Caki2 (cell line): ENCODE data around the gene POLQ. TPM values are rescaled to one million over a fixed set of nuclear protein-coding genes. Genes with fewer than 3 reads are reported as not detected.
"Not testable (repeated sequence)": the region's sequence is repeated elsewhere in the genome, so short reads cannot be mapped to it uniquely, and the experiment has no call there.

Experiments used
- DNase-seq: peaks from one replicate; pipeline ENCODE4 v3.0.0-alpha.2; 2015; ENCODE audit warnings: low read depth
- in situ Hi-C: cut with HindIII; loops from 2 replicates; pipeline ENCODE4 v1.10.0; 2016; ENCODE audit warnings: low sequenced_read_pairs, low pct_unique_long_range_greater_than_20kb, mixed read lengths
- total RNA-seq: library from RNA; depleted of rRNA; stranded (reverse); fragments of >200 nt; shearing (Covaris generic); gene quantifications from 2 replicates; pipeline ENCODE4 v1.2.3, GENCODE V29; 2014; ENCODE audit warnings: low replicate concordance

Gene POLQ
- total RNA-seq, 1 experiment from 2014 or later, result 3.0 TPM

- no peak for DNase-seq
- in situ Hi-C loops, result no loop called here
Measured at GRCh38 chr3:121462565-121462964, 83.2 kb downstream of the POLQ start.

GRCh38 chr3:121451752-121452151 is 94.0 kb downstream of the POLQ start:
- in situ Hi-C loops, result not testable (repeated sequence)

GRCh38 chr3:121443456-121443855 is 102.3 kb downstream of the POLQ start:
- in situ Hi-C loops, result no loop called here
- DNase-seq, result no peak

More at GRCh38 chr3:121451752-121452151, 94.0 kb downstream of the POLQ start:
- not testable (repeated sequence) for DNase-seq

GRCh38 chr3:121436641-121437040 is 109.1 kb downstream of the POLQ start:
- DNase-seq, result no peak
- in situ Hi-C loops, result no loop called here

GRCh38 chr3:121436074-121436473 is 109.7 kb downstream of the POLQ start:
- no peak for DNase-seq
- in situ Hi-C loops, result no loop called here

GRCh38 chr3:121431726-121432517 is 113.9 kb downstream of the POLQ start:
- in situ Hi-C loops, result no loop called here
- peak; percentile 36 for DNase-seq

GRCh38 chr3:121430664-121431215 is 115.0 kb downstream of the POLQ start:
- in situ Hi-C loops, result no loop called here
- DNase-seq, result no peak

- in situ Hi-C loops, result no loop called here
- DNase-seq, result no peak
Measured at GRCh38 chr3:121424549-121424948, 121.2 kb downstream of the POLQ start.

GRCh38 chr3:121418182-121418581 is 127.6 kb downstream of the POLQ start:
- no peak for DNase-seq
- in situ Hi-C loops, result no loop called here

- no peak for DNase-seq
Measured at GRCh38 chr3:121414924-121415323, 130.9 kb downstream of the POLQ start.

GRCh38 chr3:121411523-121411922 is 134.3 kb downstream of the POLQ start:
- DNase-seq, result no peak
- in situ Hi-C loops, result no loop called here

More at GRCh38 chr3:121414924-121415323, 130.9 kb downstream of the POLQ start:
- in situ Hi-C loops, result no loop called here

- no peak for DNase-seq
- in situ Hi-C loops, result no loop called here
Measured at GRCh38 chr3:121405631-121406030, 140.2 kb downstream of the POLQ start.

- in situ Hi-C loops, result no loop called here
- no peak for DNase-seq
Measured at GRCh38 chr3:121399820-121400219, 146.0 kb downstream of the POLQ start.

- in situ Hi-C loops, DNase-seq: not testable (repeated sequence)
Measured at GRCh38 chr3:121398051-121398450, 147.7 kb downstream of the POLQ start.

- DNase-seq, in situ Hi-C loops: not testable (repeated sequence)
Measured at GRCh38 chr3:121395967-121396366, 149.8 kb downstream of the POLQ start.

GRCh38 chr3:121388308-121388707 is 157.5 kb downstream of the POLQ start:
- DNase-seq, in situ Hi-C loops: not testable (repeated sequence)
